KBM-7 (cell line): Measurements from ENCODE around the gene KRTAP4-7.
"Not testable (repeated sequence)": the region's sequence is repeated elsewhere in the genome, so short reads cannot be mapped to it uniquely, and the experiment has no call there.

ENCODE experiments used
- DNase-seq: peaks from one replicate; pipeline ENCODE4 v3.0.0-alpha.2; 2015
- in situ Hi-C: fragments of 300-500 bp; cut with MboI; formaldehyde crosslinking; loops from 2 replicates; pipeline ENCODE4 v1.14.3; 2020; ENCODE audit warnings: low sequenced_read_pairs, low pct_unique_long_range_greater_than_20kb, mixed read lengths

The KRTAP4-7 gene

DNA sequence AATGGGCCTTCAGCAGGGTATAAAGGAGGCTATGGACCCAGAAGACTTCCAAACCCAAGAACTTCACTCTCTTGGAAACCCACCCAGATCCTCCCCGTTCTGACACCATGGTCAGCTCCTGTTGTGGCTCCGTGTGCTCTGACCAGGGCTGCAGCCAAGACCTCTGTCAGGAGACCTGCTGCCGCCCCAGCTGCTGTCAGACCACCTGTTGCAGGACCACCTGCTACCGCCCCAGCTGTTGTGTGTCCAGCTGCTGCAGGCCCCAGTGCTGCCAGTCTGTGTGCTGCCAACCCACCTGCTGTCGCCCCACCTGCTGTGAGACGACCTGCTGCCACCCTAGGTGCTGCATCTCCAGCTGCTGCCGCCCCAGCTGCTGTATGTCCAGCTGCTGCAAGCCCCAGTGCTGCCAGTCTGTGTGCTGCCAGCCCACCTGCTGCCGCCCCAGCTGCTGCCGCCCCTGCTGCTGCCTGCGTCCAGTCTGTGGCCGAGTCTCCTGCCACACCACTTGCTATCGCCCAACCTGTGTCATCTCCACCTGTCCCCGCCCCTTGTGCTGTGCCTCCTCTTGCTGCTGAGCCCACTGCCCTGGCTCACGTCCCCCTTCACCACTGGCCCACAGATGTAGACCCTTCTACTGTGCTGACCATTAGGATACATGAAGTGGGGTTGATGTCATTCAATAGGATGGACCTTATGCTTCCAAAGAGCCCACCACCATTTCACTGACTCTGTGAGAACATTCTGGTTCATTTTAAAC, at the start of gene KRTAP4-7:
KRTAP4-7 (plus strand) TSS at position 51 of the 757 bp plus-strand sequence; CDS start at position 108, 57 bp downstream.
- in situ Hi-C loops, DNase-seq: not testable (repeated sequence)

DNA sequence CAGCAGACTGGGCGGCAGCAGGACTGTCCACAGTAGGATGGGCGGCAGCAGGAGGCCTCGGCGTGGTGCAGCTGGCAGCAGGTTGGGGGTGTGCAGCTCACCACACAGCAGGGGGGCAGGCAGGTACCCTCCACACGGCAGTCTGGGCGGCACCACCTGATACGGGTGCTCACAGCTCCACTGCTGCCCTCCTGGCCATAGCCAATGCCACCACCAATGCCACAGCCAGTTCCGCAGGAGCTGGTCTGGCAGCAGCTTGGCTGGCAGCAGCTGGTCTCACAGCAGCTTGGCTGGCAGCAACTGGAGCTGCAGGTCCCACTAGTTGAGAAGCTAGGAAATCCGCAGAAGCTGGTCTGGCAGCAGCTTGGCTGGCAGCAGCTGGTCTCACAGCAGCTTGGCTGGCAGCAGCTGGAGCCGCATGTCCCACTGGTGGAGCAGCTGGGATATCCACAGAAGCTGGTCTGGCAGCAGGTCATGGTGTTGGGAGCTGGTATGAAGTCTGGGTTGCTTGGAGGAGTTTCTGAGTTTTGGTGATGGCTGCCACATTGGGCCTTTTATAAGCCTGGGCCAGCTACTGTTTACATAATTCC, 49.5 kb upstream of the KRTAP4-7 start, which contains the start of gene KRTAP1-3:
KRTAP1-3 (minus strand) TSS at position 529 of the 590 bp plus-strand sequence; CDS start at position 476, 53 bp downstream.
- DNase-seq, in situ Hi-C loops: not testable (repeated sequence)

- no peak for DNase-seq
- in situ Hi-C loops = no loop called here
These were observed 46.0 kb upstream of the KRTAP4-7 start for GRCh38 chr17:41037853-41038350.

DNA sequence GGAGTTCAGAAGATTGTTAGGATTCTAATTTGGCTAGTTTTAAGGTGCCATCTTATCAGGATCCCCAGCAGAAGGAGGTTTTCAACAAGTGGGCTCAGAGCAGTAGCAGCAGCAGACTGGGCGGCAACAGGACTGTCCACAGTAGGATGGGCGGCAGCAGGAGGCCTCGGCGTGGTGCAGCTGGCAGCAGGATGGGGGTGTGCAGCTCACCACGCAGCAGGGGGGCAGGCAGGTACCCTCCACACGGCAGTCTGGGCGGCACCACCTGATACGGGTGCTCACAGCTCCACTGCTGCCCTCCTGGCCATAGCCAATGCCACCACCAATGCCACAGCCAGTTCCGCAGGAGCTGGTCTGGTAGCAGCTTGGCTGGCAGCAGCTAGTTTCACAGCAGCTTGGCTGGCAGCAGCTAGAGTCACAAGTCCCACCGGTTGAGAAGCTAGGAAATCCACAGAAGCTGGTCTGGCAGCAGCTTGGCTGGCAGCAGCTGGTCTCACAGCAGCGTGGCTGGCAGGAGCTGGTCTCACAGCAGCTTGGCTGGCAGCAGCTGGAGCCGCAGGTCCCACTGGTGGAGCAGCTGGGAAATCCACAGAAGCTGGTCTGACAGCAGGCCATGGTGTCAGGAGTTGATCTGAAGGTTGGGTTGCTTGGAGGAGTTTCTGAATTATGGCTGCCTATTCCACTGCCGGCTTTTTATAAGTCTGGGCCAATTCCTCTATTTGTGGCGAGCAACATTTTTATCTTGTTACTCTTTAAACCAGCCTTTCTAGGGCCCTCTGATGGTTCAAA, 43.0 kb upstream of the KRTAP4-7 start, which contains the start of gene KRTAP1-1:
KRTAP1-1 (minus strand) TSS at position 668 of the 789 bp plus-strand sequence; CDS start at position 615, 53 bp downstream.
- in situ Hi-C loops, DNase-seq: not testable (repeated sequence)

DNA sequence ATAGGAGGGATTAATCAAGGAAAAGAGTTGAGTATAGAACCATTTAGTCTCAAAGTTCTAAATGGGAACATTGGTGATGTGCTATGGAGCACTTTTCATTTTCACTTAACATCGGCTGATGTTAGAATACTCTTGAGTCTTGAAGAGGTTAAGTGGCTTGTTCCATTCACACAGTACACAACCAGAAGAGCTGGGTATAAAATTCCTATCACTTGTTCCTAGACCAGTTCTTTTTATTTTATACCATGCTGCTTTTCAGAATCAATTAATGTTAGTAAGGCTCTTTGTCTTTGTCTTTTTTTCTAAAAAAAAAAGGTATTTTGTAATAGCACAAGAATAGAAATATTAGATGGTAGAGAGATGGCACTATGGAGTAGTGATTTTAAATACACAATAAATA, 41.0 kb upstream of the KRTAP4-7 start:
- in situ Hi-C loops = no loop called here

DNA sequence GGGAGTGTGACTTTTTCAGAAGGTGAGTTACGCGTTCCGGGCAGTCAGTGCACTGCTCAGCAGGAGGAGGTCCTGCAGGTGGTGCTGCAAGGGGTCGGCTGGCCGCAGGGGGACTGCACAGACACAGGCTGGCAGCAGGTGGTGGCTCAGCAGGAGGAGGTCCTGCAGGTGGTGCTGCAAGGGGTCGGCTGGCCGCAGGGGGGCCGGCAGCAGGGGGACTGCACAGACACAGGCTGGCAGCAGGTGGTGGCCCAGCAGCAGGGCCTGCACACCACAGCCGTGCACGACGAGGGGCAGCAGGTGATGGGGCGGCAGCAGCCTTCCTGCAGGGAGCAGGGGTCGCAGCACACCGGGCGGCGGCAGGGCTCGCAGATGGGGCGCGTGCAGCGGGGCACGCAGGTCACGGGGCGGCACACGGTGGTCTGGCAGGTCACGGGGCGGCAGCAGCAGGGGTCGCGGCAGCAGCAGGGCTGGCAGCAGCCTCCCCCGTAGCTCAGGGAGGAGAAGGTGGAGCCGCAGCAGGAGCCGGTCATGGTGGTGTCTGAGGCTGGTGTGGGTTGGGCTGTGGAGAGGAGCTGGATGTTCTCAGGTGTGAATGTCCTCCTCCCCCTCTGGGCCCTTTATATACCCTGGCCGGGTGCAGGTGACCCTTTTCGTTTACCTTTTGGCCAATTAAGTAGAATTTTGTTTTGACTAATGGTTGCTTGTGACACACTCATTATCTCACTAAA, 37.0 kb upstream of the KRTAP4-7 start, which contains the start of gene KRTAP2-1:
KRTAP2-1 (minus strand) TSS at position 582 of the 731 bp plus-strand sequence; CDS start at position 533, 49 bp downstream.
- in situ Hi-C loops, DNase-seq: not testable (repeated sequence)

More for the DNA sequence above, 41.0 kb upstream of the KRTAP4-7 start:
- DNase-seq = no peak

- no peak for DNase-seq
- in situ Hi-C loops = no loop called here
These were observed 35.5 kb upstream of the KRTAP4-7 start for GRCh38 chr17:41048441-41048840.

DNA sequence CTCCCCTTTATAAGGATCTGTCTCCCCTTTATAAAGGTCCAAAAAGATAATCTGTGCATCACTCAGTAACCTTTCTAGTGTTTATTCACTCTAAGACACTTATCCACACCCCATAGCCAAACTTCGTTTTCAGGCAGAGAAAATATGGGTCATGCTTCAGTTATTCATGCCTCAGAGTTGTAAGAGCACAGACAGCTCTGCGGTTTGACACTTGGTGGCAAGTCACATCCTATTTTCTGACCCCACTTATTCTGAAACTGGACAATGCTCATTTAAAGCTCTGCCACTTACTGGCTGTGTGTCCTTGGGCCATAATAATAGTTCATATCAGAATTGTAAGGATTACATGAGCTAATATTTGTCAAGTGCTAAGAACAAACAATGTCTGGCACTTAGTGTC, 34.8 kb upstream of the KRTAP4-7 start:
- DNase-seq = no peak
- in situ Hi-C loops = no loop called here

DNA sequence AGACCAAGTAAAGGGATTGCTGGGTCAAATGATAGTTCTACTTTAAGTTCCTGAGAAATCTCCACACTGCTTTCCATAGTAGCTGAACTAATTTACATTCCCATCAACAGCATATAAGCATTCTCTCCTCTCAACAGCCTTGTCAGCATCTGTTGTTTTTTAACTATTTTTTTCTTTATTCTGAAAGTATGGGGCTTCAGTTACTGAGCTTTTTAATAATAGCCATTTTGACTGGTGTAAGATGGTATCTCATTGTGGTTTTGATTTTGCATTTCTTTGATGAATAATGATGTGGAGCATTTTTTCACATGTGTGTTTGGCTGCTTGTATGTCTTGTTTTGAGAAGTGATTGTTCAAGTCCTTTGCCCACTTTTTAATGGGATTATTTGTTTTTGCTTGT, 31.4 kb upstream of the KRTAP4-7 start:
- DNase-seq = no peak
- in situ Hi-C loops = no loop called here

GRCh38 chr17:41054025-41054424, 29.9 kb upstream of the KRTAP4-7 start:
- in situ Hi-C loops = no loop called here

DNA sequence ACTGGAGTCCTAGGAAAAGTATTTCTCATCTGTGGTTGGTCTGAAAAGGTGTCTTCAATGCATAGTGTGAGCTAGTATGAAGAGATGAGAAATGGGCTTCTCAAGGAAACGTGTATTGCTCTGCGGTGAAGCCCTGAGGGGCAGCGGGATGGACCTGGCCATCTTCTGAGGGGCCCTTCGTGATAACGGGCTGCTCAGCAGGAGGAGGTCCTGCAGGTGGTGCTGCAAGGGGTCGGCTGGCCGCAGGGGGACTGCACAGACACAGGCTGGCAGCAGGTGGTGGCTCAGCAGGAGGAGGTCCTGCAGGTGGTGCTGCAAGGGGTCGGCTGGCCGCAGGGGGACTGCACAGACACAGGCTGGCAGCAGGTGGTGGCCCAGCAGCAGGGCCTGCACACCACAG, 29.4 kb upstream of the KRTAP4-7 start:
- in situ Hi-C loops = not testable (repeated sequence)

More at GRCh38 chr17:41054025-41054424, 29.9 kb upstream of the KRTAP4-7 start:
- DNase-seq = no peak

GRCh38 chr17:41055130-41055529, 28.8 kb upstream of the KRTAP4-7 start, which contains the start of gene KRTAP2-2:
KRTAP2-2 (minus strand) TSS chr17:41055230; CDS start chr17:41055211, 19 bp downstream.
- in situ Hi-C loops, DNase-seq: not testable (repeated sequence)

More for the DNA sequence above, 29.4 kb upstream of the KRTAP4-7 start:
- DNase-seq = not testable (repeated sequence)

DNA sequence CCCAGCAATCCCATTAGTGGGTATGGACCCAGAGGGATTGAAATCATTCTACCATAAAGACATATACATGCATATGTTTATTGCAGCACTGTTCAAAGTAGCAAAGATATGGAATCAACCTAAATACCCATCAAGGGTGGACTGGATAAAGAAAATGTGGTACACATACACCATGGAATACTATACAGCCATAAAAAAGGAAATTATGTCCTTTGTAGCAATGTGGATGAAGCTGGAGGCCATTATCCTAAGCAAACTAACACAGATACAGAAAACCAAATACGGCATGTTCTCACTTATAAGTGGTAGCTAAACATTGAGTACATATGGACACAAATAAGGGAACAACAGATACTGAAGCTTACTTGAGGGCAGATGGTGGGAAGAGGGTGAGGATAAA, 26.4 kb upstream of the KRTAP4-7 start:
- no peak for DNase-seq
- in situ Hi-C loops = no loop called here

GRCh38 chr17:41058741-41059140, 25.2 kb upstream of the KRTAP4-7 start:
- DNase-seq = no peak
- in situ Hi-C loops = no loop called here

- DNase-seq, in situ Hi-C loops: not testable (repeated sequence)
These were observed 24.5 kb upstream of the KRTAP4-7 start for GRCh38 chr17:41059276-41060051.

- in situ Hi-C loops = no loop called here
- no peak for DNase-seq
These were observed 23.8 kb upstream of the KRTAP4-7 start, which contains the start of gene KRTAP2-3 for GRCh38 chr17:41060052-41060604. KRTAP2-3 (minus strand) TSS chr17:41060114; CDS start chr17:41060050, 64 bp downstream.

- in situ Hi-C loops = no loop called here
These were observed 22.0 kb upstream of the KRTAP4-7 start for GRCh38 chr17:41061964-41062363.

More at GRCh38 chr17:41061964-41062363, 22.0 kb upstream of the KRTAP4-7 start:
- DNase-seq = no peak
